WTC11 (cell line): Measurements from ENCODE around the gene PHAF1. TPM values are rescaled to one million over a fixed set of nuclear protein-coding genes. Genes with fewer than 3 reads are reported as not detected.
A peak's percentile ranks its signal among the peaks of the same experiment; 100 is the strongest.

Source experiments
- ATAC-seq: fragments of 200-7000 bp; cut with Tn5 transposase; 2 replicates; pipeline ENCODE4 v1.10.0; 2021; ENCODE audit warnings: mild to moderate bottlenecking, moderate library complexity
- CTCF ChIA-PET: fragments of 300-600 bp; sonication (Branson Sonifier 250); formaldehyde crosslinking; loops from one replicate; lab custom pipeline; 2021; ENCODE audit warnings: antibody characterized with exemption; lab: Charles Lee
- POLR2A ChIA-PET: fragments of 350-600 bp; sonication (Branson Sonifier 250); formaldehyde crosslinking; loops from one replicate; lab custom pipeline; 2021; ENCODE audit warnings: antibody characterized with exemption; lab: Charles Lee
- DNase-seq: peaks from one replicate; pipeline ENCODE4 v3.0.0; 2021; ENCODE audit warnings: low spot score
- H3K27ac Mint-ChIP-seq: 2 replicates; pipeline ENCODE4 v1.8.0; 2021; ENCODE audit warnings: mixed read lengths
- H3K27me3 Mint-ChIP-seq: 2 replicates; pipeline ENCODE4 v1.8.0; 2021; ENCODE audit warnings: low read depth, mild to moderate bottlenecking, moderate library complexity, mixed read lengths
- H3K36me3 Mint-ChIP-seq: 2 replicates; pipeline ENCODE4 v1.8.0; 2021; ENCODE audit warnings: mixed read lengths
- H3K4me1 Mint-ChIP-seq: 2 replicates; pipeline ENCODE4 v1.8.0; 2022; ENCODE audit warnings: mixed read lengths
- H3K4me3 Mint-ChIP-seq: 2 replicates; pipeline ENCODE4 v1.8.0; 2021; ENCODE audit warnings: mild to moderate bottlenecking, moderate library complexity, mixed read lengths
- H3K9me3 Mint-ChIP-seq: 2 replicates; pipeline ENCODE4 v1.8.0; 2021; ENCODE audit warnings: mixed read lengths
- ATF3 ChIP-seq: sonication (generic); formaldehyde crosslinking; conservative IDR thresholded peaks from 2 replicates; pipeline ENCODE4 v1.8.1; 2022; ENCODE audit warnings: mild to moderate bottlenecking, missing genetic modification reagents
- ETV6 ChIP-seq: sonication (generic); formaldehyde crosslinking; IDR thresholded peaks from 2 replicates; pipeline ENCODE4 v1.8.1; 2022; ENCODE audit warnings: mild to moderate bottlenecking, missing genetic modification reagents
- FOXP4 ChIP-seq: sonication (generic); formaldehyde crosslinking; IDR thresholded peaks from 2 replicates; pipeline ENCODE4 v1.8.0; 2022; ENCODE audit warnings: mild to moderate bottlenecking, missing genetic modification reagents
- GABPB1 ChIP-seq: sonication (generic); formaldehyde crosslinking; IDR thresholded peaks from 2 replicates; pipeline ENCODE4 v1.8.1; 2023; ENCODE audit warnings: mild to moderate bottlenecking, missing genetic modification reagents
- JAZF1 ChIP-seq: fragments of 250-450 bp; sonication (Bioruptor Pico); IDR thresholded peaks from 2 replicates; pipeline ENCODE4 v1.9.0; 2021; ENCODE audit warnings: moderate library complexity, mild to moderate bottlenecking, inconsistent platforms
- MAX ChIP-seq: sonication (generic); formaldehyde crosslinking; IDR thresholded peaks from 2 replicates; pipeline ENCODE4 v1.8.0; 2022; ENCODE audit warnings: mild to moderate bottlenecking, missing genetic modification reagents
- MLX ChIP-seq: sonication (generic); formaldehyde crosslinking; IDR thresholded peaks from 2 replicates; pipeline ENCODE4 v1.8.1; 2023; ENCODE audit warnings: mild to moderate bottlenecking, missing genetic modification reagents, moderate library complexity
- NR3C1 ChIP-seq: sonication (generic); formaldehyde crosslinking; conservative IDR thresholded peaks from 2 replicates; pipeline ENCODE4 v1.8.1; 2023; ENCODE audit warnings: low read depth, mild to moderate bottlenecking, missing genetic modification reagents
- SOX15 ChIP-seq: fragments of 250-450 bp; sonication (Bioruptor Pico); IDR thresholded peaks from 2 replicates; pipeline ENCODE4 v1.9.0; 2021; ENCODE audit warnings: mild to moderate bottlenecking
- TEAD1 ChIP-seq: sonication (generic); formaldehyde crosslinking; IDR thresholded peaks from 2 replicates; pipeline ENCODE4 v1.8.0; 2022; ENCODE audit warnings: mild to moderate bottlenecking, missing genetic modification reagents
- TEAD4 ChIP-seq: sonication (generic); formaldehyde crosslinking; IDR thresholded peaks from 2 replicates; pipeline ENCODE4 v1.8.0; 2022; ENCODE audit warnings: mild to moderate bottlenecking, missing genetic modification reagents
- TP53 ChIP-seq: sonication (generic); formaldehyde crosslinking; IDR thresholded peaks from 2 replicates; pipeline ENCODE4 v1.8.1; 2023; ENCODE audit warnings: mild to moderate bottlenecking, missing genetic modification reagents
- USF1 ChIP-seq: sonication (generic); formaldehyde crosslinking; IDR thresholded peaks from 2 replicates; pipeline ENCODE4 v1.8.0; 2022; ENCODE audit warnings: mild to moderate bottlenecking, missing genetic modification reagents
- ZNF219 ChIP-seq: sonication (generic); formaldehyde crosslinking; IDR thresholded peaks from 2 replicates; pipeline ENCODE4 v1.8.0; 2023; ENCODE audit warnings: missing genetic modification reagents, mild to moderate bottlenecking, borderline replicate concordance
- ZNF281 ChIP-seq: sonication (generic); formaldehyde crosslinking; IDR thresholded peaks from 2 replicates; pipeline ENCODE4 v1.8.0; 2023; ENCODE audit warnings: mild to moderate bottlenecking, missing genetic modification reagents
- ZNF671 ChIP-seq: fragments of 250-450 bp; sonication (Bioruptor Pico); IDR thresholded peaks from 2 replicates; pipeline ENCODE4 v1.8.0; 2021; ENCODE audit warnings: mild to moderate bottlenecking
- total RNA-seq: library from RNA; stranded (reverse); gene quantifications from 3 replicates; pipeline ENCODE4 v1.2.3, GENCODE V29; 2021

PHAF1 gene
- total RNA-seq, 1 experiment from 2014 or later: 18.8 TPM

- peaks cover 100% of the 10 kb centered on the region for H3K27me3 Mint-ChIP-seq
- POLR2A ChIA-PET: interaction anchor here (0.9 to 1.0 kb wide), 2 partner anchors 19 to 151 kb away, joined by 3 read pairs; no protein-coding TSS in a partner anchor
- 0 out of 2 replicates have a peak, but pooled peaks have one; percentile 1 for ATAC-seq
Measured at GRCh38 chr16:67158637-67159600, 49.2 kb downstream of the PHAF1 start.

More at GRCh38 chr16:67158637-67159600, 49.2 kb downstream of the PHAF1 start:
- H3K4me3 Mint-ChIP-seq: peak overlapping the region; percentile 74
- H3K4me1 Mint-ChIP-seq: peaks cover 25% of the 10 kb centered on the region
- H3K36me3 Mint-ChIP-seq: peaks cover 2% of the 10 kb centered on the region; the same call in 1 of the 2 replicates
- TF ChIP-seq TP53 (no peak), SOX15 (CRISPR knock-in tag) (no peak), ZNF219 (CRISPR knock-in tag) (no peak), FOXP4 (CRISPR knock-in tag) (no peak), JAZF1 (CRISPR knock-in tag) (no peak), ATF3 (CRISPR knock-in tag) (no peak), NR3C1 (CRISPR knock-in tag) (no peak), MAX (CRISPR knock-in tag) (no peak), ZNF671 (CRISPR knock-in tag) (no peak), MLX (CRISPR knock-in tag) (no peak), ZNF281 (no peak), TEAD4 (CRISPR knock-in tag) (no peak), GABPB1 (CRISPR knock-in tag) (no peak), TEAD1 (no peak), USF1 (no peak), ETV6 (CRISPR knock-in tag) (no peak)
- H3K9me3 Mint-ChIP-seq: no peaks in the 10 kb centered on the region
- DNase-seq: peak; percentile 48
- no peak overlapping the region for H3K27ac Mint-ChIP-seq
- CTCF ChIA-PET: interaction anchor here (0.8 to 15.3 kb wide), 12 partner anchors 8 to 205 kb away, joined by 3 to 386 read pairs (median 8); partner anchors contain the start of genes B3GNT9, CES3, HSF4 and NOL3
